Measurements from ENCODE around the gene GDPD5.

DNA sequence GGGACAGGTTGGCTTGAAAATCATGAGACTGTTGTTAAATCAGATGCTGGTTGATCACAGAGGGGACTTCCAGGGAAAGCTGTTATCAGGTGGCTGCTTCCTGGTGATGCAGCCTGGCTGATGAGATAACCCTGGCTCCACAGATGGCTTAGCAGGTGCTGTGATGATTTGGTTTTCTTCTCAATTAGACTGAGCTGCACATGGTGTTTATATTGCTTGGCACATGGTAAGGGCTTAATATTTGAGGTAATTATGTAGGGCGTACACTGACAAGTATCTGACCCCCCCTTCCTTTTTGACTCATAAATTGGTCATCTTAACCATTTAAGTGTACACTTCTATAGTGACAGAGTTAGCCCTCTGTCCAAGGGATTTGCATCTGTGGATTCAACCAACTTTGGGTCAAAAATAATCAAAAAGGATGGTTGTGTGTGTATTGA, 119.4 kb downstream of the GDPD5 start:
- TF ChIP-seq SMAD3 (CRISPR knock-in tag; conservative IDR thresholded peaks at IDR 0.05) (peak; percentile 79), MYC (IDR thresholded peaks at IDR 0.05; ENCODE audit: low read depth, low read length) (peak; percentile 73), MYC (CRISPR knock-in tag; IDR thresholded peaks at IDR 0.05; ENCODE audit: borderline replicate concordance, low read depth) (0 out of 2 replicates have a peak, but pooled peaks have one; percentile 41), CEBPG (CRISPR knock-in tag; IDR thresholded peaks at IDR 0.05) (no peak), CEBPG (tag; conservative IDR thresholded peaks at IDR 0.05 in 1 of 2, IDR thresholded peaks at IDR 0.05 in 1 of 2) (no peak), SIRT6 (IDR thresholded peaks at IDR 0.05; ENCODE audit: low read depth, low read length) (no peak), MAZ (CRISPR knock-in tag; conservative IDR thresholded peaks at IDR 0.05 in 1 of 2, IDR thresholded peaks at IDR 0.05 in 1 of 2) (no peak; a peak in 1 of 4 replicates), HDAC6 (IDR thresholded peaks at IDR 0.05; ENCODE audit: low read depth, low read length) (no peak), TAF9B (IDR thresholded peaks at IDR 0.05; ENCODE audit: partially characterized antibody) (no peak), EP300 (IDR thresholded peaks at IDR 0.05; ENCODE audit: low read length) (peak; percentile 91)
- TF ChIP-seq, protein P1, sequence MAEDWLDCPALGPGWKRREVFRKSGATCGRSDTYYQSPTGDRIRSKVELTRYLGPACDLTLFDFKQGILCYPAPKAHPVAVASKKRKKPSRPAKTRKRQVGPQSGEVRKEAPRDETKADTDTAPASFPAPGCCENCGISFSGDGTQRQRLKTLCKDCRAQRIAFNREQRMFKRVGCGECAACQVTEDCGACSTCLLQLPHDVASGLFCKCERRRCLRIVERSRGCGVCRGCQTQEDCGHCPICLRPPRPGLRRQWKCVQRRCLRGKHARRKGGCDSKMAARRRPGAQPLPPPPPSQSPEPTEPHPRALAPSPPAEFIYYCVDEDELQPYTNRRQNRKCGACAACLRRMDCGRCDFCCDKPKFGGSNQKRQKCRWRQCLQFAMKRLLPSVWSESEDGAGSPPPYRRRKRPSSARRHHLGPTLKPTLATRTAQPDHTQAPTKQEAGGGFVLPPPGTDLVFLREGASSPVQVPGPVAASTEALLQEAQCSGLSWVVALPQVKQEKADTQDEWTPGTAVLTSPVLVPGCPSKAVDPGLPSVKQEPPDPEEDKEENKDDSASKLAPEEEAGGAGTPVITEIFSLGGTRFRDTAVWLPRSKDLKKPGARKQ (CRISPR knock-in tag; IDR thresholded peaks at IDR 0.05): no peak
- TF ChIP-seq, protein P2, sequence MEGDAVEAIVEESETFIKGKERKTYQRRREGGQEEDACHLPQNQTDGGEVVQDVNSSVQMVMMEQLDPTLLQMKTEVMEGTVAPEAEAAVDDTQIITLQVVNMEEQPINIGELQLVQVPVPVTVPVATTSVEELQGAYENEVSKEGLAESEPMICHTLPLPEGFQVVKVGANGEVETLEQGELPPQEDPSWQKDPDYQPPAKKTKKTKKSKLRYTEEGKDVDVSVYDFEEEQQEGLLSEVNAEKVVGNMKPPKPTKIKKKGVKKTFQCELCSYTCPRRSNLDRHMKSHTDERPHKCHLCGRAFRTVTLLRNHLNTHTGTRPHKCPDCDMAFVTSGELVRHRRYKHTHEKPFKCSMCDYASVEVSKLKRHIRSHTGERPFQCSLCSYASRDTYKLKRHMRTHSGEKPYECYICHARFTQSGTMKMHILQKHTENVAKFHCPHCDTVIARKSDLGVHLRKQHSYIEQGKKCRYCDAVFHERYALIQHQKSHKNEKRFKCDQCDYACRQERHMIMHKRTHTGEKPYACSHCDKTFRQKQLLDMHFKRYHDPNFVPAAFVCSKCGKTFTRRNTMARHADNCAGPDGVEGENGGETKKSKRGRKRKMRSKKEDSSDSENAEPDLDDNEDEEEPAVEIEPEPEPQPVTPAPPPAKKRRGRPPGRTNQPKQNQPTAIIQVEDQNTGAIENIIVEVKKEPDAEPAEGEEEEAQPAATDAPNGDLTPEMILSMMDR (IDR thresholded peaks at IDR 0.05 in 2 of 3, conservative IDR thresholded peaks at IDR 0.05 in 1 of 3; ENCODE audit: insufficient read depth in 2 of 3, low read depth in 1 of 3, low read length in 3 of 3): no peak
- TF ChIP-seq, protein P3, sequence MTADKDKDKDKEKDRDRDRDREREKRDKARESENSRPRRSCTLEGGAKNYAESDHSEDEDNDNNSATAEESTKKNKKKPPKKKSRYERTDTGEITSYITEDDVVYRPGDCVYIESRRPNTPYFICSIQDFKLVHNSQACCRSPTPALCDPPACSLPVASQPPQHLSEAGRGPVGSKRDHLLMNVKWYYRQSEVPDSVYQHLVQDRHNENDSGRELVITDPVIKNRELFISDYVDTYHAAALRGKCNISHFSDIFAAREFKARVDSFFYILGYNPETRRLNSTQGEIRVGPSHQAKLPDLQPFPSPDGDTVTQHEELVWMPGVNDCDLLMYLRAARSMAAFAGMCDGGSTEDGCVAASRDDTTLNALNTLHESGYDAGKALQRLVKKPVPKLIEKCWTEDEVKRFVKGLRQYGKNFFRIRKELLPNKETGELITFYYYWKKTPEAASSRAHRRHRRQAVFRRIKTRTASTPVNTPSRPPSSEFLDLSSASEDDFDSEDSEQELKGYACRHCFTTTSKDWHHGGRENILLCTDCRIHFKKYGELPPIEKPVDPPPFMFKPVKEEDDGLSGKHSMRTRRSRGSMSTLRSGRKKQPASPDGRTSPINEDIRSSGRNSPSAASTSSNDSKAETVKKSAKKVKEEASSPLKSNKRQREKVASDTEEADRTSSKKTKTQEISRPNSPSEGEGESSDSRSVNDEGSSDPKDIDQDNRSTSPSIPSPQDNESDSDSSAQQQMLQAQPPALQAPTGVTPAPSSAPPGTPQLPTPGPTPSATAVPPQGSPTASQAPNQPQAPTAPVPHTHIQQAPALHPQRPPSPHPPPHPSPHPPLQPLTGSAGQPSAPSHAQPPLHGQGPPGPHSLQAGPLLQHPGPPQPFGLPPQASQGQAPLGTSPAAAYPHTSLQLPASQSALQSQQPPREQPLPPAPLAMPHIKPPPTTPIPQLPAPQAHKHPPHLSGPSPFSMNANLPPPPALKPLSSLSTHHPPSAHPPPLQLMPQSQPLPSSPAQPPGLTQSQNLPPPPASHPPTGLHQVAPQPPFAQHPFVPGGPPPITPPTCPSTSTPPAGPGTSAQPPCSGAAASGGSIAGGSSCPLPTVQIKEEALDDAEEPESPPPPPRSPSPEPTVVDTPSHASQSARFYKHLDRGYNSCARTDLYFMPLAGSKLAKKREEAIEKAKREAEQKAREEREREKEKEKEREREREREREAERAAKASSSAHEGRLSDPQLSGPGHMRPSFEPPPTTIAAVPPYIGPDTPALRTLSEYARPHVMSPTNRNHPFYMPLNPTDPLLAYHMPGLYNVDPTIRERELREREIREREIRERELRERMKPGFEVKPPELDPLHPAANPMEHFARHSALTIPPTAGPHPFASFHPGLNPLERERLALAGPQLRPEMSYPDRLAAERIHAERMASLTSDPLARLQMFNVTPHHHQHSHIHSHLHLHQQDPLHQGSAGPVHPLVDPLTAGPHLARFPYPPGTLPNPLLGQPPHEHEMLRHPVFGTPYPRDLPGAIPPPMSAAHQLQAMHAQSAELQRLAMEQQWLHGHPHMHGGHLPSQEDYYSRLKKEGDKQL (CRISPR knock-in tag; IDR thresholded peaks at IDR 0.05; ENCODE audit: borderline replicate concordance): no peak
